Astrocyte (in vitro differentiated cells and primary cell): ENCODE measurements around the gene ROR1.

ENCODE experiments used
- CTCF ChIP-seq: IDR thresholded peaks from 2 replicates; pipeline ENCODE4 v1.5.1; 2011; ENCODE audit warnings: low read depth, mild to moderate bottlenecking, inconsistent platforms, low read length, moderate library complexity; ENCODE audit not compliant: insufficient read depth
- EZH2 ChIP-seq: IDR thresholded peaks from 2 replicates; pipeline ENCODE4 v1.6.1; 2012; ENCODE audit warnings: mild to moderate bottlenecking, low read length, inconsistent platforms; ENCODE audit not compliant: insufficient read depth

- no peak for TF ChIP-seq CTCF
- TF ChIP-seq EZH2, result no peak
These were observed 103.4 kb downstream of the ROR1 start for GRCh38 chr1:63877021-63877767.
